Thoracic aorta (tissue), 2 donors: Measurements from ENCODE around the gene ALB. TPM values are rescaled to one million over a fixed set of nuclear protein-coding genes. Genes with fewer than 3 reads are reported as not detected.

Experiments
- ATAC-seq: fragments of 150-250 bp; one replicate; pipeline ENCODE4 v1.8.0; 2017; ENCODE audit warnings: low read depth; ENCODE audit not compliant: insufficient number of reproducible peaks, low FRiP score
- DNase-seq: peaks from one replicate; pipeline ENCODE4 v3.0.0-alpha.2; 2020; ENCODE audit warnings: low spot score
- H3K27ac ChIP-seq, 2 donors: fragments of 200-600 bp; sonication (generic); 1 replicate in 1 of 2; 2 replicates in 1 of 2; pipeline ENCODE4 v1.5.1; 2016; ENCODE audit warnings: mild to moderate bottlenecking in 2 of 2, moderate library complexity in 2 of 2
- H3K27me3 ChIP-seq: fragments of 200-600 bp; sonication (generic); replicated peaks from 2 replicates; pipeline ENCODE4 v1.6.0; 2016; ENCODE audit warnings: mild to moderate bottlenecking; ENCODE audit not compliant: insufficient read depth
- H3K36me3 ChIP-seq: fragments of 200-600 bp; sonication (generic); one replicate; pipeline ENCODE4 v1.5.1; 2016
- H3K4me1 ChIP-seq, 2 donors: fragments of 200-600 bp; sonication (generic); 1 replicate in 1 of 2; 2 replicates in 1 of 2; pipeline versions ENCODE4 v1.5.1 to v1.6.0; 2016; ENCODE audit warnings: low read depth in 2 of 2, mild to moderate bottlenecking in 1 of 2; ENCODE audit not compliant: control insufficient read depth in 1 of 2
- H3K4me3 ChIP-seq: fragments of 200-600 bp; sonication (generic); 2 replicates; pipeline ENCODE4 v1.5.1; 2016; ENCODE audit warnings: mild to moderate bottlenecking
- H3K9me3 ChIP-seq: fragments of 200-600 bp; sonication (generic); 2 replicates; pipeline ENCODE4 v1.5.1; 2016
- CTCF ChIP-seq: fragments of 200-600 bp; sonication (generic); IDR thresholded peaks from one replicate; pipeline ENCODE4 v1.5.1; 2019; ENCODE audit warnings: antibody characterized with exemption
- total RNA-seq, 2 donors: library from RNA; depleted of rRNA; stranded (reverse); fragments of >200 nt; gene quantifications; one replicate each; pipeline versions ENCODE4 v1.1.0 to v1.2.3, GENCODE V29; 2016

Gene ALB
- total RNA-seq, 2 donors from 2014 or later, result not detected

- Histone ChIP-seq H3K4me1 (no peaks in the 10 kb centered on the region), H3K9me3 (no peaks in the 10 kb centered on the region), H3K27me3 (no peaks in the 10 kb centered on the region), H3K27ac (no peak overlapping the region), H3K36me3 (no peaks in the 10 kb centered on the region), H3K4me3 (no peak overlapping the region)
- DNase-seq, result no peak
- no peak for ATAC-seq
- TF ChIP-seq CTCF, result no peak
Measured at GRCh38 chr4:73378887-73379286, 25.2 kb upstream of the ALB start.

- no peak for TF ChIP-seq CTCF
- DNase-seq (no peak), ATAC-seq (no peak)
- Histone ChIP-seq H3K4me1 (no peaks in the 10 kb centered on the region), H3K27ac (no peak overlapping the region), H3K9me3 (no peaks in the 10 kb centered on the region), H3K4me3 (no peak overlapping the region), H3K36me3 (no peaks in the 10 kb centered on the region), H3K27me3 (no peaks in the 10 kb centered on the region)
Measured at GRCh38 chr4:73379946-73380345, 24.1 kb upstream of the ALB start.

- Histone ChIP-seq H3K27ac (no peak overlapping the region), H3K4me1 (no peaks in the 10 kb centered on the region), H3K27me3 (no peaks in the 10 kb centered on the region), H3K9me3 (no peaks in the 10 kb centered on the region), H3K36me3 (no peaks in the 10 kb centered on the region), H3K4me3 (no peak overlapping the region)
- no peak for DNase-seq
- no peak for TF ChIP-seq CTCF
- no peak for ATAC-seq
Measured at GRCh38 chr4:73381214-73381613, 22.9 kb upstream of the ALB start.

- Histone ChIP-seq H3K4me1 (no peaks in the 10 kb centered on the region), H3K9me3 (no peaks in the 10 kb centered on the region), H3K36me3 (no peaks in the 10 kb centered on the region), H3K27me3 (no peaks in the 10 kb centered on the region), H3K27ac (no peak overlapping the region), H3K4me3 (no peak overlapping the region)
- ATAC-seq, result no peak
- no peak for TF ChIP-seq CTCF
- no peak for DNase-seq
Measured at GRCh38 chr4:73383452-73383851, 20.6 kb upstream of the ALB start.

GRCh38 chr4:73387552-73387951 is 16.5 kb upstream of the ALB start:
- Histone ChIP-seq H3K4me3 (no peak overlapping the region), H3K4me1 (no peaks in the 10 kb centered on the region), H3K9me3 (no peaks in the 10 kb centered on the region), H3K36me3 (no peaks in the 10 kb centered on the region), H3K27ac (no peak overlapping the region), H3K27me3 (no peaks in the 10 kb centered on the region)
- ATAC-seq (no peak), DNase-seq (no peak)
- no peak for TF ChIP-seq CTCF
